Esophagus muscularis mucosa (tissue), 4 donors: ENCODE data around the gene MPRIP.
"Not testable (repeated sequence)": the region's sequence is repeated elsewhere in the genome, so short reads cannot be mapped to it uniquely, and the experiment has no call there.

Source experiments
- CTCF ChIP-seq, 3 experiments: fragments of 200-600 bp in 2 of 3; fragments of 450-650 bp in 1 of 3; sonication (generic) in 2 of 3; IDR thresholded peaks; one replicate each; pipeline ENCODE4 v1.5.1; 2017 to 2019; ENCODE audit warnings: antibody characterized with exemption in 3 of 3, mild to moderate bottlenecking in 2 of 3, moderate library complexity in 1 of 3
- EP300 ChIP-seq: sonication (generic); formaldehyde crosslinking; IDR thresholded peaks from one replicate; pipeline ENCODE4 v1.6.1; 2017; ENCODE audit warnings: antibody characterized with exemption
- POLR2A ChIP-seq: fragments of 450-650 bp; IDR thresholded peaks from one replicate; pipeline ENCODE4 v1.6.1; 2017; ENCODE audit warnings: antibody characterized with exemption, moderate library complexity, mild to moderate bottlenecking, low read depth
- POLR2AphosphoS5 ChIP-seq, 2 donors: sonication (generic); formaldehyde crosslinking; IDR thresholded peaks; one replicate each; pipeline ENCODE4 v1.6.1; 2017; ENCODE audit warnings: antibody characterized with exemption in 2 of 2

GRCh38 chr17:17016199-17017197 lies 25.8 kb upstream of the MPRIP start:
- not testable (repeated sequence) for TF ChIP-seq POLR2A; CTCF (IDR thresholded peaks at IDR 0.05); EP300; POLR2AphosphoS5 (IDR thresholded peaks at IDR 0.05)
